HG03280 (cell line): Measurements from ENCODE around the gene TAS2R40.

Experiments
- ATAC-seq: cut with Tn5 transposase; IDR thresholded peaks from one replicate; pipeline ENCODE4 v1.9.1; 2021; ENCODE audit warnings: mild to moderate bottlenecking, moderate library complexity; ENCODE audit not compliant: unreplicated experiment

Gene TAS2R40

GRCh38 chr7:143222782-143223181, 945 bp downstream of the TAS2R40 start:
- no peak for ATAC-seq

- no peak for ATAC-seq
Measured at GRCh38 chr7:143223784-143224183, 1.9 kb downstream of the TAS2R40 start.

- no peak for ATAC-seq
Measured at GRCh38 chr7:143225047-143225446, 3.2 kb downstream of the TAS2R40 start.

- no peak for ATAC-seq
Measured at GRCh38 chr7:143227806-143228205, 6.0 kb downstream of the TAS2R40 start.

- ATAC-seq = no peak
Measured at GRCh38 chr7:143229054-143229790, 7.4 kb downstream of the TAS2R40 start.

GRCh38 chr7:143230602-143231457, 9.0 kb downstream of the TAS2R40 start:
- no peak for ATAC-seq

GRCh38 chr7:143233816-143234532, 12.1 kb downstream of the TAS2R40 start:
- ATAC-seq = no peak

- ATAC-seq = no peak
Measured at GRCh38 chr7:143234533-143234875, 12.7 kb downstream of the TAS2R40 start.

- ATAC-seq = no peak
Measured at GRCh38 chr7:143235561-143235960, 13.7 kb downstream of the TAS2R40 start.

- ATAC-seq = no peak
Measured at GRCh38 chr7:143236408-143236990, 14.7 kb downstream of the TAS2R40 start.

- ATAC-seq = no peak
Measured at GRCh38 chr7:143237366-143237765, 15.5 kb downstream of the TAS2R40 start.

GRCh38 chr7:143238289-143238980, 16.6 kb downstream of the TAS2R40 start:
- ATAC-seq = no peak

- no peak for ATAC-seq
Measured at GRCh38 chr7:143239813-143240212, 18.0 kb downstream of the TAS2R40 start.

GRCh38 chr7:143240291-143241168, 18.7 kb downstream of the TAS2R40 start:
- ATAC-seq = peak; percentile 96

GRCh38 chr7:143242306-143242705, 20.5 kb downstream of the TAS2R40 start:
- ATAC-seq = no peak

GRCh38 chr7:143243111-143243510, 21.3 kb downstream of the TAS2R40 start:
- no peak for ATAC-seq

GRCh38 chr7:143243614-143244013, 21.8 kb downstream of the TAS2R40 start:
- ATAC-seq = no peak

- ATAC-seq = no peak
Measured at GRCh38 chr7:143244321-143244720, 22.5 kb downstream of the TAS2R40 start.

GRCh38 chr7:143245123-143245522, 23.3 kb downstream of the TAS2R40 start:
- no peak for ATAC-seq

GRCh38 chr7:143247372-143247771, 25.5 kb downstream of the TAS2R40 start:
- no peak for ATAC-seq
